ENCODE measurements around the gene CSGALNACT2. TPM values are rescaled to one million over a fixed set of nuclear protein-coding genes. Genes with fewer than 3 reads are reported as not detected.
A peak's percentile ranks its signal among the peaks of the same experiment; 100 is the strongest.
"Not testable (repeated sequence)": the region's sequence is repeated elsewhere in the genome, so short reads cannot be mapped to it uniquely, and the experiment has no call there.

The CSGALNACT2 gene
- 1 to 10 TPM; 4.7 to 6.7 TPM for total RNA-seq
- long read RNA-seq, partial matches to known transcripts = 0 of 5 reads
- long read RNA-seq, other reads (novel, unspliced or antisense) = 2 of 5 reads

- DNase-seq = peak; percentile 82 to 91
- ATAC-seq = peak; percentile 98
- intact Hi-C loops (cut with DNase I, micrococcal nuclease) = no loop called here
Observed at GRCh38 chr10:43138021-43138756, at the start of gene CSGALNACT2. TSS of gene CSGALNACT2 (plus strand) at chr10:43138445. CDS start at chr10:43155150, 16,705 bp downstream.

- ATAC-seq (no peak), DNase-seq (no peak)
- intact Hi-C loops (cut with DNase I, micrococcal nuclease) = no loop called here
Observed at GRCh38 chr10:43089519-43089918, 48.7 kb upstream of the CSGALNACT2 start.

DNA sequence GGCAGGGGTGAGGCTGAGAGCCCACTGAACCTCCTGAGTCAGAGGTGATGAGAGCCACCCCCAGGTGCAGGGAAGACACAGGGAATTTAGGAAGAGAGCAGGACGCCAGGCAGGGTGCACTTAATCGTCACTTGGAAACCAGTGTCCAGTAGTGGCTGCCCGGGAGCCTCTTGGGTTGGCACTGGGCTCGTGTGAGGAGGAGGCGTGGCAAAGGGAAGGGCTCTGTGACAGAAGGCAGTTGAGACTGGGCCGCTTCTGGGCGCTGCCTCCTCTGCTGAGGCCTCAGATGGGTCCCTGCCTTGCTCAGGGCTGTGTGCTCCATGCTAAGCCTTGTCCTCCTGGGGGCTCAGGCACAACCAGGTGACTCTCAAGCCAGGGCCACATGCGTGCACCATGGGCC lies 48.1 kb upstream of the CSGALNACT2 start:
- ATAC-seq = peak; percentile 71
- peak in 1 of 2 donors; percentile 26 for DNase-seq
- intact Hi-C loops (cut with DNase I, micrococcal nuclease) = no loop called here

GRCh38 chr10:43090664-43091063 lies 47.6 kb upstream of the CSGALNACT2 start:
- ATAC-seq (no peak), DNase-seq (no peak)
- intact Hi-C loops (cut with DNase I, micrococcal nuclease) = no loop called here

GRCh38 chr10:43091846-43092245 lies 46.4 kb upstream of the CSGALNACT2 start:
- DNase-seq (no peak), ATAC-seq (no peak)
- intact Hi-C loops (cut with DNase I, micrococcal nuclease) = no loop called here

- ATAC-seq (peak; percentile 55), DNase-seq (no peak)
- intact Hi-C loops (cut with DNase I, micrococcal nuclease) = no loop called here
Observed at GRCh38 chr10:43093423-43094076, 44.7 kb upstream of the CSGALNACT2 start.

- DNase-seq = no peak
- no peak for ATAC-seq
- intact Hi-C loops (cut with DNase I, micrococcal nuclease) = no loop called here
Observed at GRCh38 chr10:43094085-43094484, 44.2 kb upstream of the CSGALNACT2 start.

- intact Hi-C loops (cut with DNase I, micrococcal nuclease) = loop anchor here in 1 of 2 donors (5.0 kb wide), 1 partner anchor 227 kb away; no protein-coding TSS in a partner anchor
- not testable (repeated sequence) for DNase-seq, ATAC-seq
Observed at GRCh38 chr10:43099339-43099738, 38.9 kb upstream of the CSGALNACT2 start.

DNA sequence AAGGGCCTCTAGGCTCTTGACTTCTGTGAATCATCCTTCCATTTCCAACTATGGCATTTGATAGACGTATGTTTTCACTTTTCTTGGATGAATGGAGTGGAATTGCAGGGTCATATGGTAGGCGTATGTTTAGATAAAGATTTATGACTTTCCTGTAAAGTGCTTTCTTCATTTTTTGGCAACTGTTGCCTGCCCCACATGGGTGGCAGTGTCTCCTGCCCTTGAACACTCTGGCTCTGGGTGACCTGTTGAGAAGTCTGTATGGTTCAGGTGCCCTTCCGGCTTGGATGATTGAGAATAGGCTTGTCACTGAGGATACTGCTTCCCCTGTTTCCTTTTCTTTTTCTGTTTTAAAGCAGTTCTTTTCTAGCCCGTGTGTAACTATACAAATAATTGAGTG lies 38.3 kb upstream of the CSGALNACT2 start:
- ATAC-seq (no peak), DNase-seq (no peak)
- intact Hi-C loops (cut with DNase I, micrococcal nuclease) = loop anchor here (5.0 to 10.0 kb wide), 3 partner anchors 228 to 345 kb away; no protein-coding TSS in a partner anchor

DNA sequence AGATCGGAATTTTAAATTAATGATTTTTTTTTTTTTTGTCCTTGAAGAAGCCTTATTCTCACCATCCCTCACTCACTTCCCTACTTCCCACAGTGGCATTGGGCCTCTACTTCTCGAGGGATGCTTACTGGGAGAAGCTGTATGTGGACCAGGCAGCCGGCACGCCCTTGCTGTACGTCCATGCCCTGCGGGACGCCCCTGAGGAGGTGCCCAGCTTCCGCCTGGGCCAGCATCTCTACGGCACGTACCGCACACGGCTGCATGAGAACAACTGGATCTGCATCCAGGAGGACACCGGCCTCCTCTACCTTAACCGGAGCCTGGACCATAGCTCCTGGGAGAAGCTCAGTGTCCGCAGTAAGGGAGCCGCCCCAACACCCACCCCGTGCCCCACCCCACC lies 37.9 kb upstream of the CSGALNACT2 start:
- intact Hi-C loops (cut with DNase I, micrococcal nuclease) = loop anchor here (10.0 kb wide), 2 partner anchors 236 to 346 kb away; no protein-coding TSS in a partner anchor
- no peak for ATAC-seq
- DNase-seq = no peak

GRCh38 chr10:43102063-43102828 lies 36.0 kb upstream of the CSGALNACT2 start:
- intact Hi-C loops (cut with DNase I, micrococcal nuclease) = loop anchor here (10.0 kb wide), 2 partner anchors 237 to 347 kb away; no protein-coding TSS in a partner anchor
- ATAC-seq (no peak), DNase-seq (no peak)

DNA sequence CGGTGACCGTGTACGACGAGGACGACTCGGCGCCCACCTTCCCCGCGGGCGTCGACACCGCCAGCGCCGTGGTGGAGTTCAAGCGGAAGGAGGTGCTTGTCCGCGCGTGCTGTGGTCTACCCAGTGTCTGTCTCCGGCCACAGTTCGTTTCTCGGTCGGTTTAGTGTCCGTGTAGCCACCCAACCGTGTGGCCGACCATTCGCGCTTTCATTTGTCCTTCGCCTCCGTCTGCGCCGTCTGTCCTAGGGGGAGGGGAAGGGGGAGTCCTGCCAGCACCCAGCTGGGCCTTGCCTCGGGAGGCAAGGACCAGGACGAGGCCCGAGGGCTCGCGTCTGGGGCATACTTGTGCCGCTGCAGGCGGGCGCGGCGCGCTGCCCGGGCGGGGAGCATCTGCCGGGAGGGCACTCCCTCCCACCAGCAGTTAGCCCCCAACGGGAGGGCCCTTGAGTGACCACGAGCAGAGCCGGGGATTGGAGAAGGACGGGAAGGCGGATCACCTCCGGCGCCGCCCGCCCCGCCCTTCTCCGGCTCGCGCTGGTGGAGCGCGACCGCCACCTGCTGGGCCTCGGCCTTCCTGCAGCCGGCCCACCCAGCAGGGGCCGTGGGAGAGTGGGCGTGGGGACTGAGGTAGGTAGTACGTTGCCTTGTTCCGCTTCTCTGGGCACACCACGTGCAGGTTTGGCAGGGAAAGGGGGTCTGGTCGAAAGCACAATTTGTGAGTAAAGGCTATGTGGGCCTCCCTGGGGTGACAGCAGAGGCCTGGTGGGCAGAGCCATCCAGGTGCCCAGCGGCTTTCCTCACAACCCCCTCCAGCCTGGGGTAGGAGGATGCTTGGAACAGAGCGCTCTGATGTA lies 32.9 kb upstream of the CSGALNACT2 start:
- intact Hi-C loops (cut with DNase I, micrococcal nuclease) = loop anchor here (5.0 to 10.0 kb wide), 3 partner anchors 238 to 351 kb away; no protein-coding TSS in a partner anchor
- peak; percentile 95 for ATAC-seq

GRCh38 chr10:43105956-43106229 lies 32.4 kb upstream of the CSGALNACT2 start:
- intact Hi-C loops (cut with DNase I, micrococcal nuclease) = loop anchor here (5.0 to 10.0 kb wide), 3 partner anchors 239 to 351 kb away; no protein-coding TSS in a partner anchor
- ATAC-seq (peak; percentile 2), DNase-seq (no peak)

More for the DNA sequence above, 32.9 kb upstream of the CSGALNACT2 start:
- DNase-seq = peak; percentile 68 to 79

- DNase-seq (no peak), ATAC-seq (no peak)
- intact Hi-C loops (cut with DNase I, micrococcal nuclease) = loop anchor here (5.0 to 10.0 kb wide), 3 partner anchors 239 to 352 kb away; no protein-coding TSS in a partner anchor
Observed at GRCh38 chr10:43106256-43107091, 31.8 kb upstream of the CSGALNACT2 start.

GRCh38 chr10:43108951-43109350 lies 29.3 kb upstream of the CSGALNACT2 start:
- intact Hi-C loops (cut with DNase I, micrococcal nuclease) = loop anchor here (5.0 to 10.0 kb wide), 3 partner anchors 242 to 354 kb away; no protein-coding TSS in a partner anchor
- ATAC-seq = no peak
- no peak for DNase-seq

- DNase-seq (no peak), ATAC-seq (no peak)
- intact Hi-C loops (cut with DNase I, micrococcal nuclease) = loop anchor here (5.0 to 10.0 kb wide), 3 partner anchors 242 to 355 kb away; no protein-coding TSS in a partner anchor
Observed at GRCh38 chr10:43109671-43110249, 28.5 kb upstream of the CSGALNACT2 start.
